ENCODE data around the gene OR10V1.

- no peak for TF ChIP-seq EZH2 (IDR thresholded peaks at IDR 0.05; ENCODE audit: borderline replicate concordance, insufficient read depth, low read depth, low read length, poor library complexity, severe bottlenecking)
- TF ChIP-seq CTCF (IDR thresholded peaks at IDR 0.05) = no peak
Measured at GRCh38 chr11:59754494-59754858, 40.8 kb upstream of the OR10V1 start.
